HCT116 (cell line): ENCODE results near the gene MCM8. TPM values are rescaled to one million over a fixed set of nuclear protein-coding genes. Genes with fewer than 3 reads are reported as not detected.

Experiments used
- ATAC-seq: fragments of 200-7000 bp; cut with Tn5 transposase; 2 replicates; pipeline ENCODE4 v1.9.1; 2020; ENCODE audit warnings: mild to moderate bottlenecking, moderate library complexity
- BruUV-seq: library from RNA; stranded (reverse); fragments of 400-500 nt; replicated peaks from 2 replicates; lab custom pipeline; 2021; lab: Mats Ljungman, UMichigan
- CTCF ChIA-PET: fragments of 300-600 bp; sonication (Branson Sonifier 250); formaldehyde crosslinking; loops from one replicate; lab custom pipeline; 2021; ENCODE audit warnings: antibody characterized with exemption; lab: Charles Lee
- POLR2A ChIA-PET: fragments of 300-600, 350-600 bp; sonication (Branson Sonifier 250); formaldehyde crosslinking; loops from one replicate; lab custom pipeline; 2021; ENCODE audit warnings: antibody characterized with exemption; lab: Charles Lee
- RAD21 ChIA-PET, 2 experiments: fragments of 300-600 bp; sonication (Branson Sonifier 250); formaldehyde crosslinking; loops; one replicate each; lab custom pipeline; 2023; ENCODE audit warnings: low total read pairs in 2 of 2; ENCODE audit not compliant: uncharacterized antibody in 2 of 2, unreplicated experiment in 2 of 2, low non-redundant PET in 1 of 2; lab: Charles Lee
- DNase-seq: peaks from one replicate; pipeline ENCODE4 v3.0.0-alpha.2; 2010; ENCODE audit warnings: low read depth, low spot score
- H2AFZ ChIP-seq: fragments of 200-600 bp; shearing (Covaris generic), sonication (generic); 2 replicates; pipeline ENCODE4 v1.6.1; 2017; ENCODE audit warnings: low read depth, mixed run types, mixed read lengths, antibody characterized with exemption, low read length; ENCODE audit not compliant: poor library complexity, severe bottlenecking
- H3K27ac ChIP-seq: 2 replicates; pipeline ENCODE4 v1.5.1; 2012; ENCODE audit warnings: low read depth, low read length
- H3K27me3 ChIP-seq: fragments of 200-600 bp; sonication (generic); 2 replicates; pipeline ENCODE4 v1.6.1; 2016; ENCODE audit warnings: mixed run types, low read length, mixed read lengths; ENCODE audit not compliant: insufficient read depth
- H3K36me3 ChIP-seq, 2 experiments: fragments of 200-500 bp in 1 of 2; fragments of 200-600 bp in 1 of 2; sonication (Bioruptor generic) in 1 of 2; sonication (generic) in 1 of 2; 2 replicates each; pipeline versions ENCODE4 v1.5.1 to v1.6.1; 2014 to 2016; ENCODE audit warnings: low read length in 2 of 2, inconsistent platforms in 1 of 2, mixed read lengths in 1 of 2, mixed run types in 1 of 2; ENCODE audit not compliant: insufficient read depth in 2 of 2, control insufficient read depth in 1 of 2
- H3K4me1 ChIP-seq, 2 experiments: fragments of 200-600 bp in 1 of 2; sonication (generic) in 1 of 2; 2 replicates each; pipeline versions ENCODE4 v1.5.1 to v1.6.1; 2012 to 2017; ENCODE audit warnings: low read length in 2 of 2, inconsistent platforms in 1 of 2, mild to moderate bottlenecking in 1 of 2, mixed read lengths in 1 of 2, mixed run types in 1 of 2, moderate library complexity in 1 of 2; ENCODE audit not compliant: insufficient read depth in 2 of 2, control insufficient read depth in 1 of 2
- H3K4me2 ChIP-seq: fragments of 200-600 bp; sonication (generic); 2 replicates; pipeline ENCODE4 v1.6.1; 2017; ENCODE audit warnings: mixed run types, low read length, mixed read lengths
- H3K4me3 ChIP-seq, 2 experiments: fragments of 200-600 bp in 1 of 2; sonication (generic) in 1 of 2; replicated peaks in 1 of 2; 2 replicates each; pipeline ENCODE4 v1.5.1; 2011 to 2016; ENCODE audit warnings: low read length in 2 of 2, control low read depth in 1 of 2, low read depth in 1 of 2, mild to moderate bottlenecking in 1 of 2, mixed read lengths in 1 of 2, mixed run types in 1 of 2
- H3K79me2 ChIP-seq: fragments of 200-600 bp; sonication (generic); 2 replicates; pipeline ENCODE4 v1.6.1; 2017; ENCODE audit warnings: mild to moderate bottlenecking, mixed run types, low read length, moderate library complexity, mixed read lengths; ENCODE audit not compliant: insufficient read depth
- H3K9ac ChIP-seq: fragments of 200-600 bp; sonication (generic); 2 replicates; pipeline ENCODE4 v1.6.1; 2016; ENCODE audit warnings: low read length, mixed read lengths
- H3K9me2 ChIP-seq: fragments of 200-600 bp; sonication (generic), shearing (Covaris generic); 2 replicates; pipeline ENCODE4 v1.6.1; 2017; ENCODE audit warnings: mixed run types, mild to moderate bottlenecking, moderate library complexity; ENCODE audit not compliant: insufficient read depth
- H3K9me3 ChIP-seq, 2 experiments: fragments of 200-500 bp in 1 of 2; fragments of 200-600 bp in 1 of 2; sonication (Bioruptor generic) in 1 of 2; sonication (generic) in 1 of 2; 2 replicates each; pipeline ENCODE4 v1.6.1; 2014 to 2017; ENCODE audit warnings: low read length in 2 of 2, mixed read lengths in 2 of 2, inconsistent platforms in 1 of 2, low read depth in 1 of 2, mild to moderate bottlenecking in 1 of 2, mixed run types in 1 of 2, moderate library complexity in 1 of 2; ENCODE audit not compliant: control insufficient read depth in 1 of 2, insufficient read depth in 1 of 2
- H4K20me1 ChIP-seq: fragments of 200-600 bp; sonication (generic), shearing (Covaris generic); 2 replicates; pipeline ENCODE4 v1.6.1; 2017; ENCODE audit warnings: mixed run types, mild to moderate bottlenecking, moderate library complexity; ENCODE audit not compliant: insufficient read depth
- CBX3 ChIP-seq: IDR thresholded peaks from 2 replicates; pipeline ENCODE4 v1.6.1; 2012; ENCODE audit warnings: low read depth
- EGR1 ChIP-seq: IDR thresholded peaks from 2 replicates; pipeline ENCODE4 v1.6.1; 2012; ENCODE audit warnings: low read depth
- ELF1 ChIP-seq: IDR thresholded peaks from 2 replicates; pipeline ENCODE4 v1.6.1; 2012; ENCODE audit warnings: low read depth, borderline replicate concordance
- EZH2 ChIP-seq: fragments of 200-600 bp; sonication (generic); IDR thresholded peaks from 2 replicates; pipeline ENCODE4 v1.6.1; 2017; ENCODE audit warnings: antibody characterized with exemption, mixed run types
- EZH2phosphoT487 ChIP-seq: fragments of 200-600 bp; IDR thresholded peaks from 2 replicates; pipeline ENCODE4 v1.6.1; 2018; ENCODE audit warnings: antibody characterized with exemption, borderline replicate concordance
- FOSL1 ChIP-seq: IDR thresholded peaks from 2 replicates; pipeline ENCODE4 v1.6.1; 2012; ENCODE audit warnings: low read depth
- JUND ChIP-seq: IDR thresholded peaks from 2 replicates; pipeline ENCODE4 v1.6.1; 2012
- POLR2A ChIP-seq: IDR thresholded peaks from 2 replicates; pipeline ENCODE4 v1.7.0; 2011; ENCODE audit warnings: borderline replicate concordance; ENCODE audit not compliant: insufficient read depth, insufficient read length; ENCODE audit errors: extremely low read depth
- POLR2AphosphoS5 ChIP-seq: IDR thresholded peaks from 2 replicates; pipeline ENCODE4 v1.6.1; 2011; ENCODE audit warnings: mild to moderate bottlenecking, low read depth, low read length, moderate library complexity
- RAD21 ChIP-seq: IDR thresholded peaks from 2 replicates; pipeline ENCODE4 v1.6.1; 2012; ENCODE audit warnings: low read depth, mild to moderate bottlenecking
- SP1 ChIP-seq: IDR thresholded peaks from 2 replicates; pipeline ENCODE4 v1.6.1; 2012; ENCODE audit warnings: low read depth
- SRF ChIP-seq: IDR thresholded peaks from 2 replicates; pipeline ENCODE4 v1.6.1; 2012; ENCODE audit warnings: low read depth
- TCF7L2 ChIP-seq: IDR thresholded peaks from 2 replicates; pipeline ENCODE4 v1.7.0; 2011; ENCODE audit warnings: borderline replicate concordance, inconsistent platforms; ENCODE audit not compliant: insufficient read depth, insufficient read length; ENCODE audit errors: extremely low read depth
- YY1 ChIP-seq: IDR thresholded peaks from 2 replicates; pipeline ENCODE4 v1.6.1; 2011; ENCODE audit warnings: low read length, low read depth, moderate library complexity, mild to moderate bottlenecking; ENCODE audit not compliant: insufficient replicate concordance; ENCODE audit errors: extremely low read depth
- ZFX ChIP-seq: fragments of 450-650 bp; IDR thresholded peaks from 2 replicates; pipeline ENCODE4 v1.6.1; 2017
- ZNF274 ChIP-seq: fragments of 200-500 bp; sonication (Bioruptor generic); IDR thresholded peaks from 2 replicates; pipeline ENCODE4 v1.6.1; 2014; ENCODE audit warnings: mild to moderate bottlenecking, low read depth, low read length, inconsistent platforms
- intact Hi-C: fragments of 100-400 bp; cut with micrococcal nuclease; formaldehyde crosslinking; loops from 2 replicates; pipeline ENCODE4 v1.10.0; 2022
- total RNA-seq: library from RNA; stranded (reverse); gene quantifications from one replicate; pipeline ENCODE4 v1.2.1, GENCODE V29; 2021; ENCODE audit not compliant: unreplicated experiment
- TF ChIP-seq, protein P1 (sequence below), 3 experiments: fragments of 200-600 bp in 1 of 3; sonication (generic) in 1 of 3; IDR thresholded peaks in 2 of 3; conservative IDR thresholded peaks in 1 of 3; 2 replicates each; pipeline ENCODE4 v1.5.1; 2012 to 2017; ENCODE audit warnings: low read depth in 2 of 3, low read length in 2 of 3, antibody characterized with exemption in 1 of 3, borderline replicate concordance in 1 of 3, control low read depth in 1 of 3, mild to moderate bottlenecking in 1 of 3, mixed read lengths in 1 of 3, mixed run types in 1 of 3, moderate library complexity in 1 of 3; ENCODE audit not compliant: insufficient read depth in 1 of 3
- TF ChIP-seq, protein P2 (sequence below): IDR thresholded peaks from 2 replicates; pipeline ENCODE4 v1.6.1; 2011; ENCODE audit warnings: mild to moderate bottlenecking, low read length, moderate library complexity; ENCODE audit not compliant: insufficient replicate concordance; ENCODE audit errors: extremely low read depth
- TF ChIP-seq, protein P3 (sequence below): IDR thresholded peaks from 2 replicates; pipeline ENCODE4 v1.6.1; 2012

MCM8 gene
- total RNA-seq, 1 experiment from 2014 or later = 21.9 TPM

DNA sequence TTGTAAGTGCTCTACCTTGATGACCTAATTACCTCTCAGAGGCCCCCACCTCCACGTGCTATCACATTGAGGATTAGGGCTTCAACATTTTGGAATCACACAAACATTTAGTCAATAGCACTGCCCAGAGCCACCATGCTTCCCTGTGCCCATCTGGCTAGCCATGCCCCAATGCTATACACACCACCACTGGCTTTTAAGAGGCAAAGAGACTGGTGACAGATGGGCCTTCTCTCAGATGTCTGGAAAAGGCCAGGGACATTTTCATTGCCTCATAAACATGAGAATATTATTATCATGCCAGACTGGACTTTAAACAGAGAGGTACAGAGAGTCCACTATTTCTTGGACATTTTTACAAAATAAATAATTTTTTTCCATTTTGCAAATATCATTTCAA is 29.9 kb upstream of the MCM8 start:
- ChIA-PET POLR2A (no interaction called here), CTCF (no interaction called here), RAD21 (no interaction called here)
- 0 out of 2 replicates have a peak, but pooled peaks cover 9% of the 10 kb centered on the region for H3K27me3 ChIP-seq
- peaks cover 11 to 23% of the 10 kb centered on the region in 2 experiments for H3K4me1 ChIP-seq
- H3K9ac ChIP-seq = no peak overlapping the region
- no peak overlapping the region for H3K4me2 ChIP-seq
- ATAC-seq = no peak
- intact Hi-C loops = no loop called here
- no peaks in the 10 kb centered on the region for H3K9me2 ChIP-seq
- TF ChIP-seq EZH2 (no peak), ELF1 (no peak), TCF7L2 (no peak), EGR1 (no peak), POLR2A (no peak), SP1 (no peak), YY1 (no peak), RAD21 (no peak), SRF (no peak), CBX3 (no peak), ZNF274 (no peak), POLR2AphosphoS5 (no peak), EZH2phosphoT487 (no peak), ZFX (no peak), JUND (no peak), FOSL1 (no peak)
- TF ChIP-seq, protein P1, sequence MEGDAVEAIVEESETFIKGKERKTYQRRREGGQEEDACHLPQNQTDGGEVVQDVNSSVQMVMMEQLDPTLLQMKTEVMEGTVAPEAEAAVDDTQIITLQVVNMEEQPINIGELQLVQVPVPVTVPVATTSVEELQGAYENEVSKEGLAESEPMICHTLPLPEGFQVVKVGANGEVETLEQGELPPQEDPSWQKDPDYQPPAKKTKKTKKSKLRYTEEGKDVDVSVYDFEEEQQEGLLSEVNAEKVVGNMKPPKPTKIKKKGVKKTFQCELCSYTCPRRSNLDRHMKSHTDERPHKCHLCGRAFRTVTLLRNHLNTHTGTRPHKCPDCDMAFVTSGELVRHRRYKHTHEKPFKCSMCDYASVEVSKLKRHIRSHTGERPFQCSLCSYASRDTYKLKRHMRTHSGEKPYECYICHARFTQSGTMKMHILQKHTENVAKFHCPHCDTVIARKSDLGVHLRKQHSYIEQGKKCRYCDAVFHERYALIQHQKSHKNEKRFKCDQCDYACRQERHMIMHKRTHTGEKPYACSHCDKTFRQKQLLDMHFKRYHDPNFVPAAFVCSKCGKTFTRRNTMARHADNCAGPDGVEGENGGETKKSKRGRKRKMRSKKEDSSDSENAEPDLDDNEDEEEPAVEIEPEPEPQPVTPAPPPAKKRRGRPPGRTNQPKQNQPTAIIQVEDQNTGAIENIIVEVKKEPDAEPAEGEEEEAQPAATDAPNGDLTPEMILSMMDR (IDR thresholded peaks at IDR 0.05 in 2 of 3, conservative IDR thresholded peaks at IDR 0.05 in 1 of 3; ENCODE audit: borderline replicate concordance in 1 of 3, insufficient read depth in 1 of 3, low read depth in 2 of 3, low read length in 2 of 3) = no peak
- TF ChIP-seq, protein P2, sequence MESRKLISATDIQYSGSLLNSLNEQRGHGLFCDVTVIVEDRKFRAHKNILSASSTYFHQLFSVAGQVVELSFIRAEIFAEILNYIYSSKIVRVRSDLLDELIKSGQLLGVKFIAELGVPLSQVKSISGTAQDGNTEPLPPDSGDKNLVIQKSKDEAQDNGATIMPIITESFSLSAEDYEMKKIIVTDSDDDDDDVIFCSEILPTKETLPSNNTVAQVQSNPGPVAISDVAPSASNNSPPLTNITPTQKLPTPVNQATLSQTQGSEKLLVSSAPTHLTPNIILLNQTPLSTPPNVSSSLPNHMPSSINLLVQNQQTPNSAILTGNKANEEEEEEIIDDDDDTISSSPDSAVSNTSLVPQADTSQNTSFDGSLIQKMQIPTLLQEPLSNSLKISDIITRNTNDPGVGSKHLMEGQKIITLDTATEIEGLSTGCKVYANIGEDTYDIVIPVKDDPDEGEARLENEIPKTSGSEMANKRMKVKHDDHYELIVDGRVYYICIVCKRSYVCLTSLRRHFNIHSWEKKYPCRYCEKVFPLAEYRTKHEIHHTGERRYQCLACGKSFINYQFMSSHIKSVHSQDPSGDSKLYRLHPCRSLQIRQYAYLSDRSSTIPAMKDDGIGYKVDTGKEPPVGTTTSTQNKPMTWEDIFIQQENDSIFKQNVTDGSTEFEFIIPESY = no peak
- TF ChIP-seq, protein P3, sequence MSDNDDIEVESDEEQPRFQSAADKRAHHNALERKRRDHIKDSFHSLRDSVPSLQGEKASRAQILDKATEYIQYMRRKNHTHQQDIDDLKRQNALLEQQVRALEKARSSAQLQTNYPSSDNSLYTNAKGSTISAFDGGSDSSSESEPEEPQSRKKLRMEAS = no peak
- no peak for DNase-seq
- no peak overlapping the region for H3K27ac ChIP-seq
- H3K9me3 ChIP-seq = no peaks in the 10 kb centered on the region
- no peaks in the 10 kb centered on the region for H3K79me2 ChIP-seq
- BruUV-seq = no TSS peak
- no peaks in the 10 kb centered on the region for H3K36me3 ChIP-seq
- no peak overlapping the region for H2AFZ ChIP-seq
- H4K20me1 ChIP-seq = no peaks in the 10 kb centered on the region
- no peak overlapping the region for H3K4me3 ChIP-seq
